KOPT-K1 (cell line): Measurements from ENCODE around the gene PDK3.

Source experiments
- H3K27ac ChIP-seq: fragments of 200-600 bp; sonication (generic); 2 replicates; pipeline ENCODE4 v1.5.1; 2016; ENCODE audit warnings: antibody characterized with exemption, mild to moderate bottlenecking, low read depth, low read length; ENCODE audit not compliant: poor library complexity, severe bottlenecking
- H3K36me3 ChIP-seq: fragments of 200-600 bp; sonication (generic); 2 replicates; pipeline ENCODE4 v1.5.1; 2017; ENCODE audit warnings: antibody characterized with exemption, mild to moderate bottlenecking, low read length, moderate library complexity; ENCODE audit not compliant: insufficient read depth
- H3K9me3 ChIP-seq: fragments of 200-600 bp; sonication (generic); 2 replicates; pipeline ENCODE4 v1.5.1; 2017; ENCODE audit warnings: antibody characterized with exemption, low read length, mild to moderate bottlenecking; ENCODE audit not compliant: insufficient read depth, poor library complexity, severe bottlenecking

The PDK3 gene

GRCh38 chrX:24466025-24466424 lies 939 bp downstream of the PDK3 start:
- H3K27ac ChIP-seq, result no peak overlapping the region
- H3K36me3 ChIP-seq, result no peaks in the 10 kb centered on the region
- H3K9me3 ChIP-seq, result no peaks in the 10 kb centered on the region

GRCh38 chrX:24468245-24468644 lies 3.2 kb downstream of the PDK3 start:
- Histone ChIP-seq H3K9me3 (no peaks in the 10 kb centered on the region), H3K36me3 (no peaks in the 10 kb centered on the region), H3K27ac (no peak overlapping the region)

- Histone ChIP-seq H3K9me3 (no peaks in the 10 kb centered on the region), H3K36me3 (no peaks in the 10 kb centered on the region), H3K27ac (no peak overlapping the region)
Measured at GRCh38 chrX:24471808-24472207, 6.7 kb downstream of the PDK3 start.

GRCh38 chrX:24475480-24475879 lies 10.4 kb downstream of the PDK3 start:
- H3K36me3 ChIP-seq, result no peaks in the 10 kb centered on the region
- H3K9me3 ChIP-seq, result no peaks in the 10 kb centered on the region
- no peak overlapping the region for H3K27ac ChIP-seq

GRCh38 chrX:24478509-24478908 lies 13.4 kb downstream of the PDK3 start:
- H3K27ac ChIP-seq, result peak overlapping the region; percentile 78
- no peaks in the 10 kb centered on the region for H3K9me3 ChIP-seq
- H3K36me3 ChIP-seq, result no peaks in the 10 kb centered on the region

- Histone ChIP-seq H3K9me3 (no peaks in the 10 kb centered on the region), H3K27ac (peak overlapping the region; percentile 78), H3K36me3 (no peaks in the 10 kb centered on the region)
Measured at GRCh38 chrX:24479924-24480323, 14.8 kb downstream of the PDK3 start.

- H3K27ac ChIP-seq, result peak overlapping the region; percentile 78
Measured at GRCh38 chrX:24480400-24480865, 15.3 kb downstream of the PDK3 start.

GRCh38 chrX:24482823-24483415 lies 17.8 kb downstream of the PDK3 start:
- Histone ChIP-seq H3K27ac (no peak overlapping the region), H3K36me3 (no peaks in the 10 kb centered on the region)

More at GRCh38 chrX:24480400-24480865, 15.3 kb downstream of the PDK3 start:
- Histone ChIP-seq H3K36me3 (no peaks in the 10 kb centered on the region), H3K9me3 (no peaks in the 10 kb centered on the region)

GRCh38 chrX:24483596-24483995 lies 18.5 kb downstream of the PDK3 start:
- no peaks in the 10 kb centered on the region for H3K36me3 ChIP-seq
- H3K9me3 ChIP-seq, result no peaks in the 10 kb centered on the region
- H3K27ac ChIP-seq, result no peak overlapping the region

More at GRCh38 chrX:24482823-24483415, 17.8 kb downstream of the PDK3 start:
- H3K9me3 ChIP-seq, result no peaks in the 10 kb centered on the region

GRCh38 chrX:24485323-24485722 lies 20.2 kb downstream of the PDK3 start:
- Histone ChIP-seq H3K27ac (no peak overlapping the region), H3K36me3 (no peaks in the 10 kb centered on the region), H3K9me3 (no peaks in the 10 kb centered on the region)

- Histone ChIP-seq H3K27ac (no peak overlapping the region), H3K9me3 (no peaks in the 10 kb centered on the region), H3K36me3 (no peaks in the 10 kb centered on the region)
Measured at GRCh38 chrX:24485976-24486680, 21.0 kb downstream of the PDK3 start.

- Histone ChIP-seq H3K9me3 (no peaks in the 10 kb centered on the region), H3K36me3 (no peaks in the 10 kb centered on the region), H3K27ac (no peak overlapping the region)
Measured at GRCh38 chrX:24487571-24487970, 22.5 kb downstream of the PDK3 start.

- H3K27ac ChIP-seq, result no peak overlapping the region
Measured at GRCh38 chrX:24491741-24492140, 26.7 kb downstream of the PDK3 start.

GRCh38 chrX:24493740-24494581 lies 28.9 kb downstream of the PDK3 start:
- Histone ChIP-seq H3K27ac (no peak overlapping the region), H3K9me3 (no peaks in the 10 kb centered on the region), H3K36me3 (no peaks in the 10 kb centered on the region)

More at GRCh38 chrX:24491741-24492140, 26.7 kb downstream of the PDK3 start:
- no peaks in the 10 kb centered on the region for H3K9me3 ChIP-seq
- H3K36me3 ChIP-seq, result no peaks in the 10 kb centered on the region

- H3K9me3 ChIP-seq, result no peaks in the 10 kb centered on the region
Measured at GRCh38 chrX:24494647-24495075, 29.6 kb downstream of the PDK3 start.

More at GRCh38 chrX:24494647-24495075, 29.6 kb downstream of the PDK3 start:
- no peak overlapping the region for H3K27ac ChIP-seq
- H3K36me3 ChIP-seq, result peaks cover 4% of the 10 kb centered on the region; the same call in 1 of the 2 replicates
